BLaER1 (cell line): ENCODE results near the gene TAS1R2.
"Not testable (repeated sequence)": the region's sequence is repeated elsewhere in the genome, so short reads cannot be mapped to it uniquely, and the experiment has no call there.

Experiments
- H3K27ac ChIP-seq: shearing (Covaris generic); formaldehyde crosslinking; 2 replicates; pipeline ENCODE4 v1.8.1; 2022
- H3K27me3 ChIP-seq: shearing (Covaris generic); formaldehyde crosslinking; 2 replicates; pipeline ENCODE4 v1.8.1; 2022
- H3K36me3 ChIP-seq: shearing (Covaris generic); formaldehyde crosslinking; 2 replicates; pipeline ENCODE4 v1.8.1; 2022
- H3K4me1 ChIP-seq: shearing (Covaris generic); formaldehyde crosslinking; 2 replicates; pipeline ENCODE4 v1.8.1; 2022
- H3K4me2 ChIP-seq: shearing (Covaris generic); formaldehyde crosslinking; 2 replicates; pipeline ENCODE4 v1.8.1; 2022
- H3K4me3 ChIP-seq: shearing (Covaris generic); formaldehyde crosslinking; 2 replicates; pipeline ENCODE4 v1.8.1; 2022
- H3K9ac ChIP-seq: shearing (Covaris generic); formaldehyde crosslinking; 2 replicates; pipeline ENCODE4 v1.8.1; 2022
- H3K9me3 ChIP-seq: shearing (Covaris generic); formaldehyde crosslinking; 2 replicates; pipeline ENCODE4 v1.8.1; 2022
- H4K20me1 ChIP-seq: shearing (Covaris generic); formaldehyde crosslinking; 2 replicates; pipeline ENCODE4 v1.8.1; 2022
- Cebpa-rat ChIP-seq: shearing (Covaris generic); IDR thresholded peaks from 2 replicates; pipeline ENCODE4 v1.8.1; 2022

Gene TAS1R2

GRCh38 chr1:18855573-18855972 is 3.9 kb downstream of the TAS1R2 start:
- H3K9me3 ChIP-seq: no peaks in the 10 kb centered on the region

GRCh38 chr1:18854331-18855025 is 5.0 kb downstream of the TAS1R2 start:
- H3K4me3 ChIP-seq: no peak overlapping the region

More at GRCh38 chr1:18855573-18855972, 3.9 kb downstream of the TAS1R2 start:
- Histone ChIP-seq H3K4me2 (no peak overlapping the region), H3K4me1 (no peaks in the 10 kb centered on the region), H3K9ac (no peak overlapping the region), H3K27me3 (no peaks in the 10 kb centered on the region), H4K20me1 (no peaks in the 10 kb centered on the region), H3K27ac (no peak overlapping the region), H3K36me3 (no peaks in the 10 kb centered on the region), H3K4me3 (no peak overlapping the region)
- no peak for TF ChIP-seq Cebpa-rat

GRCh38 chr1:18852501-18852900 is 7.0 kb downstream of the TAS1R2 start:
- H3K4me3 ChIP-seq: no peak overlapping the region
- no peak overlapping the region for H3K4me2 ChIP-seq
- no peaks in the 10 kb centered on the region for H3K27me3 ChIP-seq
- H3K27ac ChIP-seq: no peak overlapping the region
- no peaks in the 10 kb centered on the region for H3K36me3 ChIP-seq
- no peak overlapping the region for H3K9ac ChIP-seq
- no peak for TF ChIP-seq Cebpa-rat
- no peaks in the 10 kb centered on the region for H3K9me3 ChIP-seq
- H4K20me1 ChIP-seq: no peaks in the 10 kb centered on the region
- no peaks in the 10 kb centered on the region for H3K4me1 ChIP-seq

More at GRCh38 chr1:18854331-18855025, 5.0 kb downstream of the TAS1R2 start:
- no peak for TF ChIP-seq Cebpa-rat
- Histone ChIP-seq H3K27ac (no peak overlapping the region), H3K9me3 (no peaks in the 10 kb centered on the region), H3K4me2 (no peak overlapping the region), H4K20me1 (no peaks in the 10 kb centered on the region), H3K36me3 (no peaks in the 10 kb centered on the region), H3K4me1 (no peaks in the 10 kb centered on the region), H3K9ac (no peak overlapping the region), H3K27me3 (no peaks in the 10 kb centered on the region)

- H3K4me2 ChIP-seq: no peak overlapping the region
- H4K20me1 ChIP-seq: no peaks in the 10 kb centered on the region
- no peaks in the 10 kb centered on the region for H3K27me3 ChIP-seq
- no peak overlapping the region for H3K4me3 ChIP-seq
- H3K9ac ChIP-seq: no peak overlapping the region
- H3K27ac ChIP-seq: no peak overlapping the region
- H3K9me3 ChIP-seq: no peaks in the 10 kb centered on the region
- no peaks in the 10 kb centered on the region for H3K4me1 ChIP-seq
- H3K36me3 ChIP-seq: no peaks in the 10 kb centered on the region
- no peak for TF ChIP-seq Cebpa-rat
These were observed 10.2 kb downstream of the TAS1R2 start for GRCh38 chr1:18849261-18849711.

- H3K4me3 ChIP-seq, H3K36me3 ChIP-seq, H3K9me3 ChIP-seq, H4K20me1 ChIP-seq, H3K9ac ChIP-seq, H3K27ac ChIP-seq, H3K27me3 ChIP-seq, H3K4me2 ChIP-seq, H3K4me1 ChIP-seq: not testable (repeated sequence)
These were observed 11.7 kb downstream of the TAS1R2 start for GRCh38 chr1:18847723-18848122.

GRCh38 chr1:18840145-18840544 is 19.3 kb downstream of the TAS1R2 start:
- Histone ChIP-seq H3K4me1 (peaks cover 5% of the 10 kb centered on the region; the same call in 1 of the 2 replicates), H3K9me3 (0 out of 2 replicates have a peak, but pooled peaks cover 7% of the 10 kb centered on the region), H3K27me3 (no peaks in the 10 kb centered on the region), H3K4me3 (no peak overlapping the region), H4K20me1 (no peaks in the 10 kb centered on the region), H3K9ac (no peak overlapping the region), H3K4me2 (no peak overlapping the region), H3K27ac (no peak overlapping the region), H3K36me3 (no peaks in the 10 kb centered on the region)
- TF ChIP-seq Cebpa-rat: no peak

GRCh38 chr1:18836654-18837053 is 22.8 kb downstream of the TAS1R2 start:
- no peak overlapping the region for H3K9ac ChIP-seq
- no peak overlapping the region for H3K4me2 ChIP-seq
- 0 out of 2 replicates have a peak, but pooled peaks cover under 1% of the 10 kb centered on the region for H3K9me3 ChIP-seq
- TF ChIP-seq Cebpa-rat: no peak
- no peaks in the 10 kb centered on the region for H3K36me3 ChIP-seq
- H3K4me1 ChIP-seq: peaks cover 5% of the 10 kb centered on the region; the same call in 1 of the 2 replicates
- no peak overlapping the region for H3K4me3 ChIP-seq
- no peaks in the 10 kb centered on the region for H3K27me3 ChIP-seq
- H4K20me1 ChIP-seq: no peaks in the 10 kb centered on the region
- H3K27ac ChIP-seq: no peak overlapping the region

GRCh38 chr1:18832319-18832718 is 27.1 kb downstream of the TAS1R2 start:
- not testable (repeated sequence) for H3K36me3 ChIP-seq, H3K27ac ChIP-seq
- peaks cover 11% of the 10 kb centered on the region for H3K9me3 ChIP-seq

GRCh38 chr1:18831656-18832055 is 27.8 kb downstream of the TAS1R2 start:
- no peak overlapping the region for H3K4me3 ChIP-seq
- no peaks in the 10 kb centered on the region for H3K27me3 ChIP-seq
- no peak overlapping the region for H3K9ac ChIP-seq
- TF ChIP-seq Cebpa-rat: no peak
- H3K36me3 ChIP-seq: no peaks in the 10 kb centered on the region
- no peak overlapping the region for H3K4me2 ChIP-seq
- H3K9me3 ChIP-seq: peaks cover 15% of the 10 kb centered on the region
- H3K4me1 ChIP-seq: no peaks in the 10 kb centered on the region
- no peak overlapping the region for H3K27ac ChIP-seq
- no peaks in the 10 kb centered on the region for H4K20me1 ChIP-seq

More at GRCh38 chr1:18832319-18832718, 27.1 kb downstream of the TAS1R2 start:
- not testable (repeated sequence) for H3K4me2 ChIP-seq, H3K4me1 ChIP-seq, H3K27me3 ChIP-seq, H4K20me1 ChIP-seq, H3K4me3 ChIP-seq, H3K9ac ChIP-seq

- Histone ChIP-seq H3K4me2 (no peak overlapping the region), H4K20me1 (no peaks in the 10 kb centered on the region), H3K4me3 (no peak overlapping the region), H3K4me1 (no peaks in the 10 kb centered on the region), H3K27ac (no peak overlapping the region), H3K27me3 (no peaks in the 10 kb centered on the region), H3K36me3 (no peaks in the 10 kb centered on the region), H3K9me3 (peaks cover 15% of the 10 kb centered on the region), H3K9ac (no peak overlapping the region)
- TF ChIP-seq Cebpa-rat: no peak
These were observed 28.9 kb downstream of the TAS1R2 start for GRCh38 chr1:18830596-18830995.

- H3K36me3 ChIP-seq: no peaks in the 10 kb centered on the region
These were observed 29.8 kb downstream of the TAS1R2 start for GRCh38 chr1:18829671-18830070.

More at GRCh38 chr1:18829671-18830070, 29.8 kb downstream of the TAS1R2 start:
- H3K27me3 ChIP-seq: no peaks in the 10 kb centered on the region
- H3K27ac ChIP-seq: no peak overlapping the region
- H3K9ac ChIP-seq: no peak overlapping the region
- no peak overlapping the region for H3K4me3 ChIP-seq
- no peaks in the 10 kb centered on the region for H3K4me1 ChIP-seq
- H4K20me1 ChIP-seq: no peaks in the 10 kb centered on the region
- peaks cover 15% of the 10 kb centered on the region for H3K9me3 ChIP-seq
- no peak overlapping the region for H3K4me2 ChIP-seq
- TF ChIP-seq Cebpa-rat: no peak
